Activated naive CD4-positive, alpha-beta T cell treated with anti-CD3 and anti-CD28 coated beads for 36 hours (primary cell): ENCODE data around the gene WAC. TPM values are rescaled to one million over a fixed set of nuclear protein-coding genes. Genes with fewer than 3 reads are reported as not detected.

Experiments
- CTCF ChIA-PET: fragments of 350-600 bp; sonication (Branson Sonifier 250); formaldehyde crosslinking; loops from one replicate; lab custom pipeline; 2021; ENCODE audit warnings: antibody characterized with exemption; lab: Charles Lee
- DNase-seq: peaks from one replicate; pipeline ENCODE4 v3.0.0-alpha.2; 2020
- H3K27ac Mint-ChIP-seq: one replicate; pipeline ENCODE4 v1.8.0; 2021; ENCODE audit warnings: mild to moderate bottlenecking, mixed read lengths
- H3K27me3 Mint-ChIP-seq: one replicate; pipeline ENCODE4 v1.8.0; 2021; ENCODE audit warnings: low read depth, mixed read lengths
- H3K36me3 Mint-ChIP-seq: one replicate; pipeline ENCODE4 v1.8.0; 2021; ENCODE audit warnings: low read depth, mixed read lengths
- H3K4me1 Mint-ChIP-seq: one replicate; pipeline ENCODE4 v1.8.0; 2021; ENCODE audit warnings: low read depth, mixed read lengths
- H3K4me3 Mint-ChIP-seq: one replicate; pipeline ENCODE4 v1.8.0; 2021; ENCODE audit warnings: mild to moderate bottlenecking, moderate library complexity, mixed read lengths
- H3K9me3 Mint-ChIP-seq: one replicate; pipeline ENCODE4 v1.8.0; 2021; ENCODE audit warnings: mixed read lengths
- intact Hi-C: fragments of 100-400 bp; cut with micrococcal nuclease; formaldehyde crosslinking; loops from one replicate; pipeline ENCODE4 v1.15.1; 2023
- total RNA-seq, 2 experiments: library from RNA; stranded (reverse); gene quantifications; one replicate each; pipeline ENCODE4 v1.2.3, GENCODE V29; 2021

The WAC gene
- total RNA-seq, 2 experiments from 2014 or later, result 77.1 to 82.9 TPM

- DNase-seq, result no peak
- H3K27ac Mint-ChIP-seq, result no peak overlapping the region
- H3K36me3 Mint-ChIP-seq, result peaks cover 58% of the 10 kb centered on the region
- no peak overlapping the region for H3K4me3 Mint-ChIP-seq
- peaks cover 65% of the 10 kb centered on the region for H3K4me1 Mint-ChIP-seq
- H3K27me3 Mint-ChIP-seq, result no peaks in the 10 kb centered on the region
- CTCF ChIA-PET, result no interaction called here
- no peaks in the 10 kb centered on the region for H3K9me3 Mint-ChIP-seq
- intact Hi-C loops, result no loop called here
Observed at GRCh38 chr10:28538595-28538994, 5.7 kb downstream of the WAC start.

GRCh38 chr10:28540145-28540544 lies 7.2 kb downstream of the WAC start:
- Mint-ChIP-seq H3K4me3 (no peak overlapping the region), H3K4me1 (peaks cover 66% of the 10 kb centered on the region), H3K36me3 (peaks cover 46% of the 10 kb centered on the region), H3K27ac (no peak overlapping the region), H3K9me3 (no peaks in the 10 kb centered on the region), H3K27me3 (no peaks in the 10 kb centered on the region)
- no peak for DNase-seq
- CTCF ChIA-PET, result no interaction called here
- intact Hi-C loops, result no loop called here

- H3K4me1 Mint-ChIP-seq, result peaks cover 64% of the 10 kb centered on the region
- DNase-seq, result no peak
- no peaks in the 10 kb centered on the region for H3K27me3 Mint-ChIP-seq
- H3K4me3 Mint-ChIP-seq, result no peak overlapping the region
- no peaks in the 10 kb centered on the region for H3K9me3 Mint-ChIP-seq
- CTCF ChIA-PET, result no interaction called here
- H3K36me3 Mint-ChIP-seq, result peaks cover 34% of the 10 kb centered on the region
- intact Hi-C loops, result loop anchor here (2.0 kb wide), 1 partner anchor 23 kb away; no protein-coding TSS in a partner anchor
- H3K27ac Mint-ChIP-seq, result no peak overlapping the region
Observed at GRCh38 chr10:28541717-28542365, 8.9 kb downstream of the WAC start.

GRCh38 chr10:28542728-28543127 lies 9.8 kb downstream of the WAC start:
- CTCF ChIA-PET, result no interaction called here
- Mint-ChIP-seq H3K4me1 (peaks cover 55% of the 10 kb centered on the region), H3K36me3 (peaks cover 26% of the 10 kb centered on the region), H3K27me3 (no peaks in the 10 kb centered on the region), H3K27ac (no peak overlapping the region), H3K4me3 (no peak overlapping the region), H3K9me3 (no peaks in the 10 kb centered on the region)
- DNase-seq, result no peak
- intact Hi-C loops, result loop anchor here (2.0 kb wide), 1 partner anchor 22 kb away; no protein-coding TSS in a partner anchor

- no peak overlapping the region for H3K4me3 Mint-ChIP-seq
- no peaks in the 10 kb centered on the region for H3K9me3 Mint-ChIP-seq
- H3K27ac Mint-ChIP-seq, result no peak overlapping the region
- no peak for DNase-seq
- H3K36me3 Mint-ChIP-seq, result peaks cover 32% of the 10 kb centered on the region
- intact Hi-C loops, result no loop called here
- CTCF ChIA-PET, result no interaction called here
- H3K4me1 Mint-ChIP-seq, result peaks cover 63% of the 10 kb centered on the region
- no peaks in the 10 kb centered on the region for H3K27me3 Mint-ChIP-seq
Observed at GRCh38 chr10:28544058-28544457, 11.1 kb downstream of the WAC start.

GRCh38 chr10:28545967-28546644 lies 13.2 kb downstream of the WAC start:
- DNase-seq, result no peak
- intact Hi-C loops, result no loop called here

GRCh38 chr10:28548781-28549498 lies 16.0 kb downstream of the WAC start:
- CTCF ChIA-PET, result no interaction called here
- intact Hi-C loops, result no loop called here
- H3K4me1 Mint-ChIP-seq, result peaks cover 68% of the 10 kb centered on the region
- H3K27ac Mint-ChIP-seq, result no peak overlapping the region
- H3K27me3 Mint-ChIP-seq, result no peaks in the 10 kb centered on the region
- peaks cover 41% of the 10 kb centered on the region for H3K36me3 Mint-ChIP-seq
- DNase-seq, result no peak
- no peak overlapping the region for H3K4me3 Mint-ChIP-seq
- no peaks in the 10 kb centered on the region for H3K9me3 Mint-ChIP-seq

More at GRCh38 chr10:28545967-28546644, 13.2 kb downstream of the WAC start:
- Mint-ChIP-seq H3K4me3 (no peak overlapping the region), H3K27ac (no peak overlapping the region), H3K9me3 (no peaks in the 10 kb centered on the region), H3K36me3 (peaks cover 35% of the 10 kb centered on the region), H3K4me1 (peaks cover 69% of the 10 kb centered on the region), H3K27me3 (no peaks in the 10 kb centered on the region)
- CTCF ChIA-PET, result no interaction called here

- no peak overlapping the region for H3K4me3 Mint-ChIP-seq
- intact Hi-C loops, result loop anchor here (1.0 kb wide), 1 partner anchor 17 kb away; no protein-coding TSS in a partner anchor
- H3K36me3 Mint-ChIP-seq, result peaks cover 59% of the 10 kb centered on the region
- peaks cover 72% of the 10 kb centered on the region for H3K4me1 Mint-ChIP-seq
- CTCF ChIA-PET, result interaction anchor here (1.8 kb wide), 1 partner anchor 15 kb away, joined by 4 read pairs; no protein-coding TSS in a partner anchor
- no peak overlapping the region for H3K27ac Mint-ChIP-seq
- no peaks in the 10 kb centered on the region for H3K27me3 Mint-ChIP-seq
- no peaks in the 10 kb centered on the region for H3K9me3 Mint-ChIP-seq
- no peak for DNase-seq
Observed at GRCh38 chr10:28551086-28551485, 18.2 kb downstream of the WAC start.

GRCh38 chr10:28552775-28553174 lies 19.9 kb downstream of the WAC start:
- Mint-ChIP-seq H3K27me3 (no peaks in the 10 kb centered on the region), H3K9me3 (no peaks in the 10 kb centered on the region), H3K27ac (no peak overlapping the region), H3K4me3 (no peak overlapping the region), H3K36me3 (peaks cover 64% of the 10 kb centered on the region), H3K4me1 (peaks cover 82% of the 10 kb centered on the region)
- no peak for DNase-seq
- CTCF ChIA-PET, result no interaction called here
- intact Hi-C loops, result no loop called here

- DNase-seq, result no peak
- intact Hi-C loops, result no loop called here
- peaks cover 61% of the 10 kb centered on the region for H3K36me3 Mint-ChIP-seq
- H3K27ac Mint-ChIP-seq, result no peak overlapping the region
- peaks cover 78% of the 10 kb centered on the region for H3K4me1 Mint-ChIP-seq
- no peaks in the 10 kb centered on the region for H3K9me3 Mint-ChIP-seq
- no peaks in the 10 kb centered on the region for H3K27me3 Mint-ChIP-seq
- CTCF ChIA-PET, result interaction anchor here (0.6 kb wide), 1 partner anchor 1074 kb away, joined by 3 read pairs; no protein-coding TSS in a partner anchor
- no peak overlapping the region for H3K4me3 Mint-ChIP-seq
Observed at GRCh38 chr10:28554009-28554408, 21.1 kb downstream of the WAC start.

GRCh38 chr10:28554952-28555351 lies 22.0 kb downstream of the WAC start:
- peaks cover 77% of the 10 kb centered on the region for H3K4me1 Mint-ChIP-seq
- H3K4me3 Mint-ChIP-seq, result no peak overlapping the region
- no peak overlapping the region for H3K27ac Mint-ChIP-seq
- no peaks in the 10 kb centered on the region for H3K27me3 Mint-ChIP-seq
- no peaks in the 10 kb centered on the region for H3K9me3 Mint-ChIP-seq
- CTCF ChIA-PET, result no interaction called here
- intact Hi-C loops, result no loop called here
- no peak for DNase-seq
- peaks cover 62% of the 10 kb centered on the region for H3K36me3 Mint-ChIP-seq

- no peak overlapping the region for H3K27ac Mint-ChIP-seq
- H3K27me3 Mint-ChIP-seq, result no peaks in the 10 kb centered on the region
- DNase-seq, result no peak
- peaks cover 62% of the 10 kb centered on the region for H3K36me3 Mint-ChIP-seq
- no peak overlapping the region for H3K4me3 Mint-ChIP-seq
- CTCF ChIA-PET, result no interaction called here
- H3K9me3 Mint-ChIP-seq, result no peaks in the 10 kb centered on the region
- intact Hi-C loops, result no loop called here
- H3K4me1 Mint-ChIP-seq, result peaks cover 75% of the 10 kb centered on the region
Observed at GRCh38 chr10:28555358-28555757, 22.4 kb downstream of the WAC start.
